Calu3 (cell line): Measurements from ENCODE around the gene NDST1. TPM values are rescaled to one million over a fixed set of nuclear protein-coding genes. Genes with fewer than 3 reads are reported as not detected.
A peak's percentile ranks its signal among the peaks of the same experiment; 100 is the strongest.

Experiments used
- BruUV-seq: library from RNA; stranded (reverse); fragments of 400-500 nt; replicated peaks from 2 replicates; lab custom pipeline; 2021; lab: Mats Ljungman, UMichigan
- CTCF ChIA-PET: fragments of 300-600 bp; sonication (Branson Sonifier 250); formaldehyde crosslinking; loops from one replicate; lab custom pipeline; 2022; ENCODE audit warnings: antibody characterized with exemption; lab: Charles Lee
- DNase-seq: peaks from one replicate; pipeline ENCODE4 v3.0.0; 2022
- H3K27ac Mint-ChIP-seq: one replicate; pipeline ENCODE4 v1.8.0; 2022; ENCODE audit warnings: mixed read lengths; ENCODE audit not compliant: unreplicated experiment
- H3K27me3 Mint-ChIP-seq: one replicate; pipeline ENCODE4 v1.8.0; 2022; ENCODE audit warnings: mixed read lengths; ENCODE audit not compliant: unreplicated experiment
- H3K36me3 Mint-ChIP-seq: one replicate; pipeline ENCODE4 v1.8.0; 2022; ENCODE audit warnings: mild to moderate bottlenecking, moderate library complexity, mixed read lengths; ENCODE audit not compliant: insufficient read depth, unreplicated experiment
- H3K4me1 Mint-ChIP-seq: one replicate; pipeline ENCODE4 v1.8.0; 2022; ENCODE audit warnings: mild to moderate bottlenecking, low read depth, mixed read lengths; ENCODE audit not compliant: unreplicated experiment
- H3K4me3 Mint-ChIP-seq: one replicate; pipeline ENCODE4 v1.8.0; 2022; ENCODE audit warnings: mild to moderate bottlenecking, low read depth, moderate library complexity, mixed read lengths; ENCODE audit not compliant: unreplicated experiment
- H3K9me3 Mint-ChIP-seq: one replicate; pipeline ENCODE4 v1.8.0; 2022; ENCODE audit warnings: low read depth, mixed read lengths; ENCODE audit not compliant: unreplicated experiment
- CTCF ChIP-seq: fragments of 200-600 bp; IDR thresholded peaks from one replicate; pipeline ENCODE4 v1.8.0; 2022; ENCODE audit warnings: antibody characterized with exemption; ENCODE audit not compliant: unreplicated experiment
- intact Hi-C: fragments of 100-400 bp; cut with micrococcal nuclease; formaldehyde crosslinking; loops from one replicate; pipeline ENCODE4 v1.10.0; 2022; ENCODE audit not compliant: unreplicated experiment
- total RNA-seq: library from RNA; stranded (reverse); gene quantifications from 2 replicates; pipeline ENCODE4 v1.2.3, GENCODE V29; 2022

NDST1 gene
- total RNA-seq, 1 experiment from 2014 or later: 72.6 TPM

- no peak for TF ChIP-seq CTCF
- no peak for DNase-seq
- H3K4me3 Mint-ChIP-seq: no peak overlapping the region
- H3K4me1 Mint-ChIP-seq: peaks cover 11% of the 10 kb centered on the region
- H3K27me3 Mint-ChIP-seq: no peaks in the 10 kb centered on the region
- CTCF ChIA-PET: no interaction called here
- intact Hi-C loops: no loop called here
- H3K36me3 Mint-ChIP-seq: peaks cover 9% of the 10 kb centered on the region
- no peak overlapping the region for H3K27ac Mint-ChIP-seq
- no peaks in the 10 kb centered on the region for H3K9me3 Mint-ChIP-seq
- BruUV-seq: no TSS peak
Measured at GRCh38 chr5:150595466-150596031, 87.6 kb downstream of the NDST1 start.

GRCh38 chr5:150596313-150596712 is 88.4 kb downstream of the NDST1 start:
- Mint-ChIP-seq H3K36me3 (peaks cover 9% of the 10 kb centered on the region), H3K4me3 (no peak overlapping the region), H3K4me1 (peaks cover 11% of the 10 kb centered on the region), H3K27me3 (no peaks in the 10 kb centered on the region), H3K9me3 (no peaks in the 10 kb centered on the region), H3K27ac (peak overlapping the region; percentile 9)
- CTCF ChIA-PET: no interaction called here
- no peak for DNase-seq
- TF ChIP-seq CTCF: no peak
- no TSS peak for BruUV-seq
- intact Hi-C loops: no loop called here

DNA sequence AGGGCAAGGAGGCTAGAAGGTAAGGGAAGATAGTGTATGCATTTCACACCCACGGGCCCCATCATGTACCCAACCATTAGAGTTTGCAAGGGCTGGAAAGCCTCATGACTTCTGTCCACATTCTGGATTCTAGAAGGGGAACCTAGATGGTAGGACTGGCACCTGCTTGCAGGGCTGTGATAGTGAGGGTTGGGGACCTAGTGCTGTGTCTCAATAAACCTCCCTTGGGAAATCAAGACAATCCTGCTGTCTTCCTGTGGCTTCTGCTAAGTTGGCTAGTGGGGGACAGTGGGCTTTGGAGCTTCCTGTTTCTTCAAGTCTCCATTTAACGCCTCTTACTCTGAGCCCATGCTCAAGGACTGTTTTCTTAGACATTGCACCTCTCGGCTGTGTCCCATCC is 88.9 kb downstream of the NDST1 start:
- Mint-ChIP-seq H3K27me3 (no peaks in the 10 kb centered on the region), H3K27ac (no peak overlapping the region), H3K9me3 (no peaks in the 10 kb centered on the region), H3K36me3 (peaks cover 9% of the 10 kb centered on the region), H3K4me3 (no peak overlapping the region), H3K4me1 (peaks cover 11% of the 10 kb centered on the region)
- BruUV-seq: no TSS peak
- CTCF ChIA-PET: no interaction called here
- intact Hi-C loops: no loop called here
- TF ChIP-seq CTCF: no peak
- no peak for DNase-seq

DNA sequence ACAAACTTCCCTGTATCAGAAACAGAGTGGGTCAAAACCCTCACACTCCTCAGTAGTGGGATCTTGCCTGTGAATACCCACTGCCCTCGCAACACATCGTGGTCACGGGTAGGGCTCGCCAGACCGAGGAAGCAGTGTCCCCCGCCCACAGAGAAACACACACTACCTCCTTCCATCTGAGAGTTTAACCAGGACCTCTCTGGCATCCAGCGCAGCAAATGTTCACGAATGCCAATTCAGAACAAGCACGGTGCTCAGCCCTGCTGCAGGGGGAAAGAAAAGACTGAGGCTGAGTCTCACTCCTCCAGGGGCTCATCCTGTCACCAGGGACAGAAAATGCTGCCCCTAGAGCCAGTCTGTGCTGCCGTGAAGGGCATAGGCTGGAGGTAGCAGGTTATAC is 90.1 kb downstream of the NDST1 start:
- Mint-ChIP-seq H3K4me3 (no peak overlapping the region), H3K27me3 (no peaks in the 10 kb centered on the region), H3K27ac (no peak overlapping the region), H3K4me1 (peaks cover 11% of the 10 kb centered on the region), H3K9me3 (no peaks in the 10 kb centered on the region), H3K36me3 (peaks cover 9% of the 10 kb centered on the region)
- no peak for TF ChIP-seq CTCF
- no TSS peak for BruUV-seq
- intact Hi-C loops: no loop called here
- no peak for DNase-seq
- CTCF ChIA-PET: no interaction called here
